GM19468 (cell line): ENCODE data around the gene BICD1.
"Not testable (repeated sequence)": the region's sequence is repeated elsewhere in the genome, so short reads cannot be mapped to it uniquely, and the experiment has no call there.

Experiments
- ATAC-seq: cut with Tn5 transposase; IDR thresholded peaks from one replicate; pipeline ENCODE4 v1.9.1; 2021; ENCODE audit warnings: mild to moderate bottlenecking, moderate library complexity, moderate number of reproducible peaks; ENCODE audit not compliant: unreplicated experiment; ENCODE audit errors: extremely low read depth

The BICD1 gene

DNA sequence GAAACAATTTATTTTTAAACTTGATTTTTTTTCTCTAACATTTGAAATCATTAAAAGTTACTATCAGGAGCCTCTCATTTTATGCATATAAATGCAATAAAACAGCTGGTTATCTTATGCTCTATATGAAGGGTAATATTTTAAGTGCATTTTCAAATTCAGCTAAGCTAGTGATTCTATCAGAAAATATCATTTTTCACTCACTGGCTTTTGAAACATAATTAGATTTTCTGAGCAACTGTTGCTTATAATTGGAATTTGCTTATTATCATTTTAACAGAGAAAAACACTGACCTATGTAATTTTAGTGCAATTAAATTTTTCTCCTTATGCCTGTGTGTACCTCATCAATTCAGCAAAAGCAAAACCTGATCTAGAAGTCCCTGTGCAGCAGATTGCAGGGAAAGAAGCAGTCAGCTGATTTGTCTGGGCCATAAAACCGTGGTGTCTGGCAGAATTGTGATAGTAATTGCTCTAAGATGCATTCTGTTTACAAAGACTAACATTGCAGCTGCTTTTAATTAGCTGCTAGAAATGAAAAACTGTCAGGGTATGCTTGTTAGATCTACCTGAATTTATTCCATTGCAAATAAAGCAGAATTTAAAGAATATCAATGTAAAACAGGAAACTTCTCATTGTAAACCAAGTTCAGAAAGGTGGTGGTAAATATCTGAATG, 75.0 kb downstream of the BICD1 start:
- no peak for ATAC-seq

DNA sequence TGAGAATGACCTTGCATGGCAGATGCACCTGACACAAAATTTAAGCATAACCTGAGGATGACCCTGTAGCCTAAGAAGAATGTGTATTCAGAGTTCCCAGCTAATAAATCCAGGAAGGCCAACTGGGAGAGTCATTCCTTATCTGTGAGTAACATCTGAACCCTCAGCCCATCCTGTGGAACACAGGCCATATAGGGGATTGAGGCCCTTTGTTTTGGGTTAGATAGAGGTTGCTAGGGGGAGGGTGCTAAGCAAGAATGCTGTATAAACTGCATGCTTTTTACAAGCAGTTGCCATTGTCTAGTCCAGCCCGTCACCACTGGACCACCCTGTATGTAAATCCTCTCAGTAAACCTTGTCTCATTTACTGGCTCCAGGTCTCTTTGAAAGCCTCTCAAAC, 77.0 kb downstream of the BICD1 start:
- no peak for ATAC-seq

DNA sequence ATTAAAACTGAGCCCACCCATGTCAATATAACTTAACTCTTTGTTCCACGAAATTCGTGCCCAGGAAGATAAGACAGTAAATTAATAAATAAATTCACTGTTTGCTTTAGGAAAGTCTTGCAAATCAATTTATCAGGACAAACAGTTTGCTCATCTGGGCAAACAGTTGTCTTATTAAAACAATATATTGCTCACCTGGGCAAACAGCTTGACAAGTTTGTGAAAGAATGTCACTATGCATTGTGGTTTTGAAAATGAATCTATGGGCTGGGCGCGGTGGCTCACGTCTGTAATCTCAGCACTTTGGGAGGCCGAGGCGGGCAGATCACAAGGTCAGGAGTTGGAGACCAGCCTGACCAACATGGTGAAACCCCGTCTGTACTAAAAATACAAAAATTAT, 80.5 kb downstream of the BICD1 start:
- ATAC-seq, result not testable (repeated sequence)

DNA sequence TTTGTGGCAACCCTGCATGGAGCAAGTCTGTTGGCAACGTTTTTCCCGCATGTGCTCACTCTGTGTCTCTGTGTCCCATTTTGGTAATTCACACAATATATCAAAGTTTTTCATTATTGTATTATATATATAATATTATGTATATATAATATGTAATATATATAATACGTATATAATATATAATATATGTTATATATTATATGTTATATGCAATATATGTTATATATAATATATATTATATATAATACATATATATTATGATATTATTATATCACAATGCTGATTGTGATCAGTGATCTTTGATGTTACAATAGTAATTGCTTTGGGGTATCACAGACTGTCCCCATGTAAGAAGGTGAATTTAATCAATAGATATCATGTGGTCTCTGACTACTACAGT, 84.8 kb downstream of the BICD1 start:
- no peak for ATAC-seq

DNA sequence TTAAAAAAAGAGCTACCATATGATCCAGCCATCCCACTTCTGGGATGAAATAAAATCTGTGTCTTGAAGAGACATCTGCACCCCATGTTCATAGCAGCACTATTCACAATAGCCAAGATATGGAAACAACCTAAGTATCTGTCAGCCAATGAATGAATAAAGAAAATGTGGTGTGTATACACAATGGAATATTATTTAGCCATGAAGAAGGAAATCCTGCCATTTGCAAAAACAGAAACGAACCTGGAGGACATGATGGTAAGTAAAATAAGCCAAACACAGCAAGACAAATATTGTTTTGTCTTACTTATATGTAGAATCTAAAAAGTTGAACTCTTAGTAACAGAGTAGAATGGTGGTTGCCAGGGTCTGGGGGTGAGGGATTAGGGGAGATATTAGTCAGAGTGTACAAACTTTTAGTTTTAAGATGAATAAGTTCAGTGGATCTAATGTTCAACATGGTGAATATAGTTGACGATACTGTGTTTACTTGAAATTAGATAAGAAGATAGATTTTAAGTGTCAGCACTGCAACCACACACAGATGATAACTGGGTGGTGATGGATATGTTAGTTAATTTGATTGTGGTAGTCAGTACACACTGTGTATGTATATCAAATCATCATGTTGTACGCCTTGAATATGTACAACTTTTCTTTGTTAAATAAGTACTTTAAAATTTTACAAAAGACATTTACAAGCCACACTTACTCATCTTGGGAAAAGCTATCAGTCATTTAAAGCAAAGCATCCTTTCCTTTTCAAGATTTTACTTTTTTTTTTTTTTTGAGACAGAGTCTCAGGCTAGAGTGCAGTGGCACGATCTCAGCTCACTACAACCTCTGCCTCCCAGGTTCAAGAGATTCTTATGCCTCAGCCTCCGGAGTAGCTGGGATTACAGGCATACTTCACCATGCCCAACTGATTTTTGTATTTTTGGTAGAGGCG, 89.9 kb downstream of the BICD1 start:
- no peak for ATAC-seq

DNA sequence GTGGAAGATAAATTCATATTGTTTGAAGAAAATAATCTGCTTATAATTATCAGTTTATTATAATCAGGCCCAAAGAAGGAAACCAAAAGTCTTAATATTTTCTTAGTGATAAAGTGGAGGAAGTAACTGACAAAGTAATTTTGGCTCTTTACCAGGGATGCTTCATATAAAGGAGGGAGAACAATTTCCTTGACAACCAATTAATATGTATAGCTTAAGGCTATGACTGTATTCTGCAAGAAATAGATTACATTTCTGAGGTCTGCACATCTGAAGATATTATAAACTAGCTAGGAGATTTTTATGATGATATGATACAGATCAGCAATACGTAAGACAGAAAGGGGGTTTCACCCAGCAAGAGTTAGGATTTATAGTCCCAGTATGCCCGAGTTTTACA, 90.8 kb downstream of the BICD1 start:
- ATAC-seq, result no peak

DNA sequence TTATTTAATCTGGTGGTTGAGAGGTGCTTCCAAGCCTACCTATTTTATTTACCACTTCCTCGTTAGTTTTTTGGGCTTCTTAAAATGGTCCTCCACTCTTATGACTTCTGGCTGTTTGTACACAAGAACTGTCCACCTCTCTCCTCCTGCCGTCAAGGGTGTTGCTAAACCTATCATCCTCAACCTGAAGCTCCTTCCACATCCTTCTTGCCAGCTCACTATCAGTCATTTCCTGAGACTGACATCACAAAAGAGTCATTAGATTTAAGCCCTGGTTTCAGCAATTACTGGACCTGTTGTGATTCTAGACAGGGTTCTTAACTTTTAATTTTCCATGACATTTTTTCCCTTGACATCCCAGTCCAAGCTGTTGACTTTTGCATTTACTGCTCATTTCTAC, 91.9 kb downstream of the BICD1 start:
- ATAC-seq, result no peak

DNA sequence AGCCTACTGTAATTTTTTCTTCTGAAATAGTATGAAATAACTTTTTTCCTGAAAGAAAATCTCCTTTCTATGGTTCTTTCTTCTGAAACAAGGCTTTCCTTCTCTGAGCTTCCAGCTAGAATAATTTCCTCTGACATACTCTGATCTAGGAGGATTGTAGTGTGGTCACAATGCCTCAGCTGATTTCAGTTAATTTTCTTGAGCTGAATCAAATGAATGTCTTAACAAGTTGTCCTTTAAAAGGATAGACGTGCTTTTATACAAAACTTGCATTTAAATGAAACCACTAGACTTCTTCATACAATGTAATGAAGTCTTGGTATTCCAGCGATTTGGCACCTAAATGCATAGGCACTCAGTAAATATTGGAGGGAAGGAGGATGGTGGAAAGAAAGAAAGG, 94.4 kb downstream of the BICD1 start:
- ATAC-seq, result no peak

DNA sequence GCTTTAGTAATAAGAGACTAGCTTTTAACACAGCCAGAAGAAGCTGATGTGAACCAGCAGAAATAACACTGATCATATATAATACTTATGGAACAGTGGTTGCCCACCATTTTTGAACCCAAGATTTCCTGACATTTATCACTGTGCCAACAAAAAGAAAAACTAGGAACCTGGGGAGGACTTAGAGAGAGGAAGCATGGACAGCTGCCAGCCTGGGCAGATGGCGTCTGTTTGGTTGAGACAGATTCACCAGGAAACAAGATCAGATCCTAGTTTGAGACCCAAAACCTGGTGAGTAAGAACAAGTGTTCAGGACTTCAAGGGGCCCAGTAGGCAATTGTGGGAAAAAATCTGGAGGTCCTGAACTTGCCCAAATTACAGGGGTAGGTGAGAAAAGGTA, 95.3 kb downstream of the BICD1 start:
- no peak for ATAC-seq

DNA sequence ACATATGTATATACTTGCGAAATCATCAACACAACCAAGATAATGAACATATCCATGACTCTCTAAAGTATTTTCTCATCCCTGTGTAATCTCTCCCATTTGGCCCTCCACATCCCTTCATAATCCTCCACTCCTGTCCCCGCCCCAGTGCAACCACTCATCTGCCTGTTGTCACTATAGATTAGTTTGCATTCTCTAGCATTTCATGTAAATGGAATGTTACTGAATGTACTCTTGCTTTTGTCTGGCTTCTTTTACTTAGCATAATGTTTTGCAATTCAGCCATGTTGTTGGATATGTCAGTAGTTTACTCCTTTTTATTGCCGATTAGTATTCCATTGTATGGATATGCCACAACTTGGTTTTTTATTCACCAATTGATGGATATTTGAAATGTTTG, 99.1 kb downstream of the BICD1 start:
- no peak for ATAC-seq

DNA sequence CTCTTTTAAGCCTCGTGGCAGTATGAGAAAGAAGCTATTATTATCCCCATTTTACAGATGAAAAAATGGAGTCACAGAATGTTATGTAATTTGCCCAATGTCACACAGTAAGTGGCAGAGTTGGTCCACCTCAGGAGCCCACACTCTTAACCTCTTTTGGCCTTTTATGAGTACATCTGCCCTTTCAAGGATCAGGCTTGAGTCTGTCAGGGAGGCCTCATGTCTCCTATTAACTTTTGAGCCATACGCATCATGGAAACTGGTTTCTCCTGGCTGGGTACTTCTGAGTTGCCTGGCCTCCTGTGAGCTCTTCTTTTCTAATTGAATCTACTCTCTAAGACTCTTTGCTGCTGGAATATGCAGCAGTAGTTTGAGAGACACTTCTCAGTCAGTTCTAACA, 101.7 kb downstream of the BICD1 start:
- ATAC-seq, result no peak

DNA sequence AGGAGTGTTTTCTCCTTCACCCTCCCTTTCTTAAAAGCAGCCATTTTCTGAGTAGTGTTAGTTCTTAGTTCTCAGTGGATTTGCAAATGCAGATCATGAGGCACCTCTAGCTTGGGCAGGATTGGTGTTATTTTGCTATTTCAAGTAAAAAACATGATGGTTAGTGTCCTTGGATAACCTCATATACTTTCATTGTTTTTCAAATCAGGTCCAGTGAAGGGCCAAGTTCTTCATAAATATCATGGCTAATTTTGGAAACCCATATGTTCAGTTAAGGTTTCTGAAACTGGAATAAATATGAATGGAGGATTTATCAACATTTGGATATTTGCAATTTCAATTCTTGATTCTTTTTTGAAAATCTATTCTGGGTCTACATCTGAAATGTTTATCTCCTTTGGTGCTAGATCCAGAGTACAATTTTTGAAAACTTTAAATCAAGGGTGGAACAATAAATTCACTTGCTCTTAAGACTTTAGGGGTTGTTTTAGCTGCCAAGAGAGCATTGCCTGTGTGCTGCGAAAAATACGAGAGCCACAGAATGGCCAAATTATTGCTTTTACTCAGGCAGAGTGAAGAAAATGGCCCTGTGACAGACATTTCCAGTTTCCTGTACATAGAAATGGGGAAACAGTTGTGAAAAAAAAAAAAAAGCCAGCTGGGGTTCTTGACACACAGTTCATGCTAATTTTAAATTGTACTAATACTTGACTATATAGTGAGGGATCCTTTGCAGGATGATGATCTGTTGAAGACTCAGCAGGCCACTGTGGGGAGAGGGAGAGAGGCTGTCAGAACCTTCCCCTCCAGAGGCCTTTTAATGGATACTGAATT, 104.6 kb downstream of the BICD1 start:
- no peak for ATAC-seq

DNA sequence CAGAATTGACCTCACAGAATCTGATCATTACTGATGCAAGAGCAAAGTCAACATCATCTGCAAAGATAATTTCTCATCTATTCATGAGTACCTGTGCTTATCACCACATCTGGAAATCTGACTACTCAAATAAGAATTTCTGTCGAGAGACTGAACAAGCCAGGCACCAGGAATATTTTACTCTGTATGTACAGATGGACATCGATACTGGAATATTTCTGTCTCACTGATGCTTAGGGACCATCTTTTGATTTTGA, 105.2 kb downstream of the BICD1 start:
- ATAC-seq, result no peak

DNA sequence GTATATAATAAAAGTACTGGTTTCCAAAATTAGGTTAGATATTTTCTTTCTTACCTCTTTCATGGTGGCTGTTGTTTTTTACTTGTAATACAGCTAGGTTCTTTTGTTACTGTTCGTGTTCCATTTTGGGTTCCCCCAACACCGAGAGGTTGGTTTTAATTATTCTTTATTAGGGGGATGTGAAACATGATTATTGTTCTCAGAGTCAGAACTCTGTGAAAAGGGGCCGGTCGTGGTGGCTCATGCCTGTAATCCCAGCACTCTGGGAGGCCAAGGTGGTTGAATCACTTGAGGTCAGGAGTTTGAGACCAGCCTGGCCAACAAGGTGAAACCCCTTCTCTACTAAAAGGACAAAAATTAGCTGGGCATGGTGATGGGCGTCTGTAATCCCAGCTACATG, 108.1 kb downstream of the BICD1 start:
- no peak for ATAC-seq

DNA sequence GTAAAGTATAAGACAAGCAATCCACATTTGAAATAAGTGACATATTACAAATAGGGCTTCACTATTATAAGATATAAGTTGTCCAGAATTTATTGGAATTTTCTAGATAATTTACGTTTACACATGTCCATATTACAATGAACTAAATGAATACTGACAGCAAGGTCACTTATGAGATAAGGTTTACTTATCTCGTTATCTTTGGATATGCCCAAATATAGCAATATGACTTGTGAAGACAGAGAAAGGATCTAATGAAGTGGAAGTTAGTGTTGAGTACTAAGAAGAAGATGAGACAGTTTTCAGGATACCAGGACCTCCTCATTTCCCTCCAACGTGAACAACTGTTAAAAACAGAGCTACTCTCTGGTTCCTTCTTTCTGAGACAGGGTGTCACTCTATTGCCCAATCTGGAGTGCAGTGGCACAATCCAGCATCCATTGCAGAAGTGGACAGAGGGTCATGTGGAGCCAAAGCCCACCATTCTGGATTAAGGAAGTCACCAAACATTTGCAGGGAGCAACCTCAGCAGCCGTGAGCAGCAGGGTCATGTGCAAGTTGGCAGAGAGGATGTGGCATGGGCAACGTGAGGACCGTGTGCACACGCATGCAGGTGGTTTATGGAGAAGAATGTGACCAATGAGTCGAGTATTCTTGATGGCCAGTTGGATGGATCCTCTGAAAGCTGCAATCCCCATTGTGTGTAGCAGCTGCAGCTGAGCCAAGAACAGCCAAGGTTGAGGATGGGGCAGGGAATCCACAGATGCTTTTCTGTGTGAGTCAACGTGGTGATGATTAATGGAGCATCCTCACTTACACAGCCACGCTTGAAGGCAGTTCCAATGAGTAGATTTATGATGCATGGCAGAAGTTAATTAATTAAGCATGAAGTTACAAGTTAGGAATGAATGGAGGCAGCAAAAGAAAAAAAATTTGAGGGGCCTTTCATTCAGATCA, 111.0 kb downstream of the BICD1 start:
- no peak for ATAC-seq

DNA sequence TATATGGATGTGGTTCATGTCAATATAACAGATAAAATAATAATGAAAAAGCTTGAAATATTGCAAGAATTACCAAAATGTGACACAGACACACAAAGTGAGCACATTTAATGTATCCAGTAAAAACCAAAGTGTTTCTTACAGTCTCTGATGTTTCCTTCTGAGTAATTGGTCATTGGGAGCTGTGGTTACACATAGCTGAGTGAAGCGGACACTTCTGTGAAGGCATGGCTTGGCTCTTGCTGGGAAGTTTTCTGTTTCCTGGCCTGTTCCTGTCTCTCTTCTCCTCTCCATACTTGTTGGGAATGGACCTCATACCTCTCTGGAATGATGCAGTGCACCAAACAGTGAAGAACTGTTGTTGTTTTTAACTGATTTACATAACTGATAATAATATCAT, 117.3 kb downstream of the BICD1 start:
- no peak for ATAC-seq

DNA sequence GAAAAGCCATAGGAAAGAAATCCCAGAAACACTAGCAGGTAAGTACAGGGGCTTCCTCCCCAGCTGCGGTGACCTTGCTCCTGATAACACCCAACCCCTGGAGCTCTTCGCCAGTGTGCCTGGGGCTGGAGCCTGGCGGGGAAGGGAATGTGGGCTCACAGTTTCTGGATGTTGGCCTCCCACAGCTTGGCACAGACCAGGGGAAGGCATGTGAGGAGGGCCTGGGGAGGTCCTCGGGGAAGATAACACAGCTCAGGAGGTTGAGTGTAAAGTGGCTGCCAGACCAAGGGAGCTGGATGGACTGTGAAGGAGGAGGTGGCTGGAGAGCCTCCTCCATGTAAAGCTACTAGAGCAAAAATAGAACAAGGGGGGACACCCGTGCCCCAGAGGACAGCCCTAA, 120.1 kb downstream of the BICD1 start:
- no peak for ATAC-seq

DNA sequence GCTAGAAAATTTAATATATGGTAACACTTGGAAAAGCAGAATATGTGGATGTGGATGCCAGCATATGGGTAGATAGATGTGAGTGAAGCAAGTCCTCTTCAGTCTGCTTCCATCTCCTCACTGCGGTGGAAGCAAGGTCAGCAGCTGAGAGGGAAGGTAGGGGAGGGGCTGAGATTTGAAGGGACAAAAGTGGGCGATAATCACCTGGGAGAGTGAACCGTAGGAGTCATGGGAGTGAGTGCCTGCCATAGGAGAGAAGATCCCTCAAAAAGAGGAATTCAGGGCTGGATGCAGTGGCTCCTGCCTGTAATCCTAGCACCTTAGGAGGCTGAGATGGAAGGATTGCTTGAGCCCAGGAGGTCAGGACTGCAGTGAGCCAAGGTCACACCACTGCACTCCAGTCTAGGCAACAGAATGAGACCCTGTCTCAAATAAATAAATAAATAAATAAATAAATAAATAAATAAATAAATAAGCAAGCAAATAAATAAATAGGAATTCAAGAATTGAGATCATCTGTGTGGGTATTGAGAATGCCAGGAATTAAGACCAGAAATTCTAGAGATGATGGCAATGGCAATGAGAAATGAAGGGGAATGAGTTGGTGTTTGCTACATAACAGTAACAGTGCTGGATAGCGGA, 123.4 kb downstream of the BICD1 start:
- no peak for ATAC-seq

DNA sequence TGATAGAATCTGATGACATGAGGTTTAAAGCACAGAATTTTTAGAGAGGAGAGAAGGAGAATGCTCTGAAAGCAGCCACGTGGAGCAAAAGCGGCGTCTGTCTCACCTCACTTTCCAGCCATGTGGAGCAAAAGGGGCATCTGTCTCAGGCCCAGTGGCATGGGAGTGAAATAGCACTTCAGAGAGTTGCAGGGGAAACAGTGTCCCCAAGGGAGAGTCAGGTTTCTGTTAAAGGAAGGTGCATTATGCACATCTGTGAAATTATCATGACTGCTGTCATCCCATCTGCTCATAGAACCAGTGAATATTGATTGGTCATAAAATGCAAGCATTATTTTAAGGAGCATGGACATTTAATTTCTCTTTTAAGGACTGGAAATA, 124.0 kb downstream of the BICD1 start:
- ATAC-seq, result no peak

DNA sequence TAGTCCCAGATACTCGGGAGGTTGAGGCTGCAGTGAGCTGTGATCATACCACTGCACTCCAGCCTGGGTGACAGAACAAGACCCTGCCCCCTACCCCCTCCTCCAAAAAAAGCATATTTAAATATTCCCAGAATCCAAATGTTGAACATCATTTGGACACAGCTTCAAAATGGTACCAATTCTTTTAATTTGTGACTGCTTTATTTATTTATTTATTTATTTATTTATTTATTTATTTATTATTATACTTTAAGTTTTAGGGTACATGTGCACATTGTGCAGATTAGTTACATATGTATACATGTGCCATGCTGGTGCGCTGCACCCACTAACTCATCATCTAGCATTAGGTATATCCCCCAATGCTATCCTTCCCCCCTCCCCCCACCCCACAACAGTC, 124.7 kb downstream of the BICD1 start:
- ATAC-seq, result not testable (repeated sequence)
